A673 (cell line): ENCODE measurements around the gene PALLD.

ENCODE experiments used
- CTCF ChIP-seq: fragments of 300-800, 200-600 bp; sonication (generic); conservative IDR thresholded peaks from 2 replicates; pipeline ENCODE4 v1.5.1; 2017; ENCODE audit warnings: low read depth, mild to moderate bottlenecking, antibody characterized with exemption, low read length, moderate library complexity, mixed read lengths
- EZH2 ChIP-seq: fragments of 200-600 bp; sonication (generic); IDR thresholded peaks from 2 replicates; pipeline ENCODE4 v1.6.1; 2017; ENCODE audit warnings: borderline replicate concordance, low read depth, mild to moderate bottlenecking, mixed read lengths, antibody characterized with exemption, low read length; ENCODE audit not compliant: poor library complexity, severe bottlenecking

GRCh38 chr4:168863719-168864647, 367.1 kb downstream of the PALLD start:
- no peak for TF ChIP-seq CTCF
- no peak for TF ChIP-seq EZH2
